ENCODE measurements around the gene PRR13.
"Not testable (repeated sequence)": the region's sequence is repeated elsewhere in the genome, so short reads cannot be mapped to it uniquely, and the experiment has no call there.

The PRR13 gene

GRCh38 chr12:53443955-53444354 is 2.4 kb downstream of the PRR13 start:
- DNase-seq = no peak

DNA sequence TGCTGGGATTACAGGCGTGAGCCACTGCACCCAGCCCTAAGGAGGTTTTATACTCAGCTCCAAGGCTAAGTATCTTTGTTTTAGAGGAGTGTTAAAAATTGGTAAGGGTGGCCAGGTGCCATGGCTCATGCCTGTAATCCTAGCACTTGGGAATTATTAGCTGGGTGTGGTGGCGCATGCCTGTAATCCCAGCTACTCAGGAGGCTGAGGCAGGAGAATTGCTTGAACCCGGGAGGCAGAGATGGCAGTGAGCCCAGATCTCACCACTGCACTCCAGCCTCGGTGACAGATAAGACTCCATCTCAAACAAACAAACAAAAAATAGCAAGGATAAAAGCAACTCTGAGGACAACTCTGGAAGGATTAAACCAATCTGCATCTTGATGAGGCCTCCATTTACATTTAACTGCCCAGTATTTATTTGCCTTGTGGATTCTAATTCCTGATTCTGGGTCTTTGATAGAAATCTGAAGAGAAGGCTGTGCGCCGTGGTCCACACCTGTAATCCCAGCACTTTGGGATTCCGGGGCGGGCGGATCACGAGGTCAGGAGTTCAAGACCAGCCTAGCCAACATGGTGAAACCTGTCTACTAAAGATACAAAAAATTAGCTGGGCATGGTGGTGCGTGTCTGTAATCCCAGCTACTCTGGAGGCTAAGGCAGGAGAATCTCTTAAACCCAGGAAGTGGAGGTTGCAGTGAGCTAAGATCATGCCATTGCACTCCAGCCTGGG is 3.2 kb downstream of the PRR13 start:
- not testable (repeated sequence) for DNase-seq

DNA sequence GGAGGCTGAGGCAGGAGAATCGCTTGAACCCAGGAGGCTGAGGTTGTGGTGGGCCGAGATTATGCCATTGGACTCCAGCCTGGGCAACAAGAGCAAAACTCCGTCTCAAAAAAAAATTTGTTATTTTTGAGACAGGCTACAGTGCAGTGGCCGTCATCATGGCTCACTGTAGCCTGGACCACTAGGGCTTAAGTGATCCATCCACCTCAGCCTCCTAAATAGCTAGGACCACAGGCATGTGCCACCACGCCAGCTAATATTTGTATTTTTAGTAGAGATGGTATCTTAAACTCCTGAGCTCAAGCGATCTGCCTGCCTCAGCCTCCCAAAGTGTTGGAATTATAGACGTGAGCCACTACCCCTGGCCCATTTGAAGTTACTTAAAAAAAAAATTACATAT is 9.4 kb downstream of the PRR13 start:
- no peak for DNase-seq

DNA sequence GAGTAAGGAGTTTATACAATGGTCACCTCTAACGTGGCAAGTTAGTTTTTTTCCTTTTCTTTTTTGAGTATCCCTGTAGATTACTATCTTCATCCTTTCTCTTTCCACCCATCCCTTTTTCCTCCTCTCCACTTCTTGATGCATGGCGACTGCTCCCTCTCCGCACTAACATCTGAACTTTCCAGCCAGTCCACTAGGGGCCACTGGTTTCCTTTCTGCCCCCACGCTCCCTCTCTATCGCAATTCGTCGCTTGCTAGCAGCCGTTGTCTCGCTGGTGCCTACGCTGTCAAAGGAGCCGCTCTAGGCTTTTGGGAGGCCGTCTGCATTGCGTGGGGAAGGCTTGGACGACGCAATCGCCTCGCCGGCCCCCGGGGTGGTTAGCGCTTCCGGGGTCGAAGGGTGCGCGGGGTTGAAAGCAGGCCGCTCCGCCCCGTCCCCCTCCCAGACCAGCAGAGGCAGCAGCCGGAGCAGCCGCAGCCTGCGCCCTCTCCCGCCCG is 10.2 kb downstream of the PRR13 start, which contains the start of gene PCBP2:
PCBP2 (plus strand) TSS at position 442 of the 498 bp plus-strand sequence. CDS start 2,699 bp downstream, outside the sequence.
- peak; percentile 99 for DNase-seq

DNA sequence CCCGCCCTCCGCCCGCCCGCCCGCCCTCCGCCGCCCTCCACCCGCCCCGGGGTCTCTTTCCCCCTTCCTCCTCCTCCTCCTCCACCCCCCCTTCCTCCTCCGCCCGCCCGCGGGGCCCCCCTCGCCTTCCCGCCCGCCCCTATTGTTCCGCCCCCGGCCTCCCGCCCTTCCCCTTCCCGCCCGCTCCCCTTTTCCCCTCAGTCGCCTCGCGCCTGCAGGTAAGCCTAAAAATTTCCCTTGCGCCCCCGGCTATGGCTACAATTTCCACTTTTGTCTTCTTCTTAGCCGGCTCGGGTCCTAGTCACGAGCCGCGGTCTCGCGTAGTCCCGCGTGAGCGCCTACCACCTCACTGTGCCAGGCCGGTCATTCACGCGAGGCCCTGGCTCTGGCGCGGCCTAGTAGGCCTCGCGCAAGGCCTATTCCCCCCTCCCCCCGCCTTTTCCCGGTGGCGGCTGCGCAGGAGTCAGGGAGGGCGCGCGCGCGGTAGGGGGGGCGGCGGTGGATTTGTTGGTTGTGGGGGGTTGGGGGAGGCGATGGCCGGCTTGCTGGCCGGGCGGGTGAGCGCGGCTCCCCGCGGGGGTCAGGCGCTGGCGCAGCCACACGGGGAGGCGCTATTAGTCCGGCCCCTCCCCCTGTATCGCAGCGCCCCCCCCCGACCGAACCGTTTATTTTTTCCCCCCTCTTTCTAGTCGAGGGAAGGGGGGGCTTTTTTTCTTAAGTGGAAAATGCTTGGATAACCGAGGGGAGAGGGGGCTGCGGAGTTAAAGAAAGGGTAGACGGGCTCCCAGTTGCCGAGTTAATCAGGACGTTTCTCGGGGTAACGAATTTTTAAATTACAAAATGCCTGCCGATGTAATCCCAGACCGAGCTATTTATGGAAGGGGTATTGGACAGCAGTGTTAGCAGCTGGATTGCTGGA is 10.9 kb downstream of the PRR13 start:
- peak; percentile 27 to 67 for DNase-seq

DNA sequence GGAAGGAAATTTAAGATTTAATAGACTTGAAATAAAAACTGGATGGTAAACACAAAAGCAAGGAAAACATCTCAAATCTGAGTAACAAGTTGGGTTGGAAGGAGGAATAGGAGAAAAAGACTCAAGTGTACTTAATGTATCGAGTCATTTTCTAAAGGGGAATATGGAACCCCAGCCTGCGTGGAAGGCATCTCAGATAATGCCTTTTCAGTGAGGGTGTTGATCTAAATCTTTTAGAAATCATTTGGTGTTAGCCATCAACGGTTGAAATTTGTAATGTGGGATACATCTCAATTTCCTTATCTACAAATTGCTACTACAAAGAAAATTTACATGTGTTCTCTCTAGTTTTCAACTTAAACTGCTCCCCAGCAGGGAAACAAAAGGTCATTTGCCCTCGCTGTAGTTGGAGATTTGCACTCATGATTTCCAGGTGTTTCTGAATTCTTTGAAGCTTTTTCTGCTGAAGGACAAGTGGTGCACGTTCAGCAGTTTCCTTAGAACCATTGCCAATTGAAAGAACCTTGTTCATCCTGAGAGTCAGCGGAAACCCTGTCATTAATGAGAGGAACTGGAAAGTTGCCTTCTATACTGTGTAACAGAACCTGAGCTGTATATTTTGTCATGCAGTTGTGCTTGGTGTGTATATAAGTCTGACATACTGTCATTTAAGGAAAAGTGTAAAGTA is 12.6 kb downstream of the PRR13 start:
- DNase-seq = no peak

DNA sequence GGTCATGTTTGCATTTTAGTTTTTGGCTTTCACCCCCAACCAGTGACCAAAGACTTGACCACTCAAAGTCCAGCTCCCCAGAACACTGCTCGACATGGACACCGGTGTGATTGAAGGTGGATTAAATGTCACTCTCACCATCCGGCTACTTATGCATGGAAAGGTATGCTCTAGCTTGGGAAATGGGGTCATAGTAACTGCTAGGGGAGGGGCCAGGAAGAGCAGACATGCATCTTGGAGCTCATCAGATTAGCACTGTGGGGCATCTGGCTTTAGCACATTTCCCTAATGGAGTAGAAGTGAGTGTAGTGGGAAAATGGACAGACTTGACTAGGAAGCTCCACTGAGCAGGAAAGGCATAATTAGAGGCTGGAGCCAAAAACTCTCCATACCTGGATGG is 13.2 kb downstream of the PRR13 start:
- DNase-seq = no peak

DNA sequence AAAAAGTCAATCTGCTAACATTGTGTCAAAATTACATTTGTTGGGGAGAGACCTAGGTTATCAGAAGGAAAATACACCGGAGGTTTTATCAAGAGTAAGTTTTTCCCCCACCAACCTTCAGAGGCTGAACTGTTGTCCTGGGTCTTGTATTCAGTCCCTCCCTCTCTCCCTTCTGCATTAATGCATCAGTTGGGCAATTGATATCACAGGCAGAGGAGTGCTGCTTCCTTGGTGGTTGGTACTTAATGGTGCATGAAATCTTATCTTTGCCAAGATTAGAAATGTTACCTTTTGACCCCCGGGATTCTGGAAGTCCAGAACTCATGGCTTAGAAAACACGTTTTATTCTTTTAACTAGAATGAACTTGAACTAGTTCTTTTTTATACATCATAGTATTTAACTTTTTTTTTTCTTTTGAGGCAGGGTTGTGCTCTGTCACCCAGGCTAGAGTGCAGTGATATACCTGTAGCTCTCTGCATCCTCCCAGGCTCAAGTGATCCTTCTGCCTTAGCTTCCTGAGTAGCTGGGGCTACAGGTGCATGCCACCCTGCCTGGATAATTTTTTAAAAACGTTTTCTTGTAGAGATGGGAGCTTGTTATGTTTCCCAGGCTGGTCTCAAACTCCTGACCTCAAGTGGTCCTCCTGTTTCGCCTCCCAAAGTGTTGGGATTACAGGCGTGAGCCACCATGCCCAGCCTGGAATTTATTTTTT is 15.3 kb downstream of the PRR13 start:
- DNase-seq = no peak

DNA sequence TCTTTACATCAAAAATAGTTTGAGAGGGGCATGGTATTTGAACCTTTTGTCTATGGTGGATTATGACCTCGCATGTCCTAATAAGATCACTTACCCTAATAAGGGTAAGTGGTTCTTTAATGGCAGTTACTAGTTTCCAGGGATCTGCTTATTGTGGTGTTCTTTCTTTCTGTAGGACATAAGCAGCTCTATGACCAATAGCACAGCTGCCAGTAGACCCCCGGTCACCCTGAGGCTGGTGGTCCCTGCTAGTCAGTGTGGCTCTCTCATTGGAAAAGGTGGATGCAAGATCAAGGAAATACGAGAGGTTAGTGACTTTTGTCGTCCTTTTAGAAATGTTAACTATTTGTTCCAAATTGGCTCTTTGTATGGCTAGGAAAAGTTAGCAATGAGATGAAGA is 17.6 kb downstream of the PRR13 start:
- no peak for DNase-seq

GRCh38 chr12:53461059-53461458 is 19.5 kb downstream of the PRR13 start:
- no peak for DNase-seq

DNA sequence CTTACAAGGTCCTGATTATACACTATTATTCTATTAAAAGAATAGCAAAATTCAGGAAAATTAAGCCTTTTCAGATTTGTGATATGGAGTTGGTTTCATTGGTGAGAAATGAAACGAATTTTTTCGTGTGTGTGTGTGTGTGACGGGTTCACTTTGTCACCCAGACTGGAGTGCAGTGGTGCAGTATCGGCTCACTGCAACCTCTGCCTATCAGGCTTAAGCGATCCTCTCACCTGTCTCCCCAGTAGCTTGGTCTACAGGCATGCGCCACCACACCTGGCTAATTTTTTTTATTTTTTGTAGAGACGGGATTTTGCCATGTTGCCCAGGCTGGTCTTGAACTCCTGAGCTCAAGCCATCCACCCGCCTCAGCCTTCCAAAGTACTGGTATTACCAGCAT is 20.1 kb downstream of the PRR13 start:
- no peak for DNase-seq

DNA sequence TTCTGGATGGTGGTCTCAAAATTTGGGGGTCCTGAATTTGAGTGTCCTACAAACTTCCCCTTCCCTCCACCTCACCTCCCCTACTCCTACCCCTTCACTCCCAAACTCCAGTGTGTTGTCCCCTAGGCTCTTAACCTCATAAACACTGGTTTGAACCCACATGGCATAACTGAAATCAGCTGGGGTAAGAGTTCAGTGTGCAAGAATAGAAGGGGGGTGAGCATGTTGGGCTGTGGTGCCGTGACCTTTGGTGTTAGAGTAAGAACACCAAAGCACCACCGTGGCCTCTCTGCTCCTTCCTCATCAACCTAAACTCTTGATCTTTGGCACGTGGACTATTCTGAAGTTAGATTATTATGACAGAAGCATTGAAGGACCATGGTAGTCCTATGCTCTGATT is 21.4 kb downstream of the PRR13 start:
- no peak for DNase-seq

GRCh38 chr12:53463802-53464560 is 22.4 kb downstream of the PRR13 start:
- no peak for DNase-seq

GRCh38 chr12:53464685-53465418 is 23.3 kb downstream of the PRR13 start:
- DNase-seq = no peak

DNA sequence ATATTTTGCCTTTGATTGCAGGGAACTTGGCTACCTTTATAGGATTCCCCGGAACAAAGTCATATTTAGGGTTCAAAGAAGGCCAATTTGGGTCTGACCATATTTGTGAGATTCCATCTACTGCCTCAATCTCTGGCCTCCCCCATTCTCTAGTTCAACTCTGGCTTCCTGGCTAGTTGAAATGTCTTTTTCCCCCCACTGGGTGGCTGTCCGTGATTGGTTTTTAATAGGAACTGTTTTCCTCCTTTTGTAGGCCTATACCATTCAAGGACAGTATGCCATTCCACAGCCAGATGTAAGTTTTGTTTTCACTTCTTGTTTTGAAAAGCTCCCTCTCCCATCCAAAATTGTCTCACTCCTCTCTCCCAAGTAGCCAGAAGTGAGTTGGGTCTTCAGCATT is 24.1 kb downstream of the PRR13 start:
- DNase-seq = no peak

- DNase-seq = no peak
Measured at GRCh38 chr12:53466640-53467039, 25.1 kb downstream of the PRR13 start.

DNA sequence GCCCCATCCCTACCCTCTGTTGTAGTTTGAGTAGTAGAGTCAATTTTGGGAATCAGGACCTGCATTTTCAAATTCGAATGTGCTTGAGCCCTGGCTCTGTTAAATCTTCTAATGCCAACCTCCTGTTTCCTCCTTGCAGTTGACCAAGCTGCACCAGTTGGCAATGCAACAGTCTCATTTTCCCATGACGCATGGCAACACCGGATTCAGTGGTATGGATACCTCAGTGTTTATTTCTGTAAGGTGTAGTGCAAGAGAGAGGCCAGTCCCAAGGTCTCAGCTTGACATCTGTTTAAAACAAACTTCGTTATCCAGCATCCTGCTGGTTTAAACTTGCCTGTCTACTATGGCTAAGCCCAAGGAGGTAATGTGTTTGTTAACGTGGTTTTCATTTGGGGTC is 25.5 kb downstream of the PRR13 start:
- no peak for DNase-seq

DNA sequence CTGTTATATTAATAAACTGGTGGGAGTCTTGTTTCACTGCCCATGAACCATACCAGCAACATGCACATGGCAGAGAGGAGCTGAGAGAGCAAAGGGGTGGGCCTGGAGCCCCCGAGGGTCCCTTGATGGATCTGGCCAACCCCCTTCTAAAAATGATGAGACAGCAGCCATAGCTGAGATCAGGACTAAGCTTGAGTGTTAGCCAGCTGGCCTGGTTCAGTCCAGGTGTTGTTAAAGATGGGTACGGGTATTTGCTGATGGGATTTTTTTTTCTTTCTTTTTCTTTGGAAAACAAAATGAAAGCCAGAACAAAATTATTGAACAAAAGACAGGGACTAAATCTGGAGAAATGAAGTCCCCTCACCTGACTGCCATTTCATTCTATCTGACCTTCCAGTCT is 26.3 kb downstream of the PRR13 start:
- DNase-seq = no peak

GRCh38 chr12:53468282-53468681 is 26.7 kb downstream of the PRR13 start:
- DNase-seq = no peak

DNA sequence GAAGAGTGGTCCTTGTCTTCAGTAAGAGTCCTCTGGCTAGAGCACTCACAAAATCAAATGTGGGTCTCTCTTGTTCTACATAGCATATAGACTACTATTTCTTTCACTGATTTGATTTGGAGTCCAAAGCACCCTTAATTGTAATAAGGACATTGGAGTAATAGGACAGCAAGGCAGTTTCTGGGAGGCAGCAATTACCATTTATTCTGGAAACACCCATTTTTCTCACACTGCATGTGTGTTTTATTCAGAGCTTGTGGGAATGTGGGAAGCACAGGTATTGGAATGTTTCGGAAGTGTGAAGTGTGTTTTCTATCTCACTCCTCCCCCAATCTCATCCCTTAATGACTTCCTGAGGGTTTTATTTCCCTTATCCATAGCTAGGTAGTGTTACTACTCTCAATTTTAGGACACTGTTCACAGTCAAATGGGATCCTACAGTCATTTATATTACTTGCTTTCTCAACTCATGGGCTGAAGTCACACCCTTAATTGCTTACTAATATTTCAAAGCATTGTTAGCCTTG is 30.6 kb downstream of the PRR13 start:
- no peak for DNase-seq

- DNase-seq = no peak
Measured at GRCh38 chr12:53474077-53474476, 32.5 kb downstream of the PRR13 start.
